Measurements from ENCODE around the gene PRELID1.

DNA sequence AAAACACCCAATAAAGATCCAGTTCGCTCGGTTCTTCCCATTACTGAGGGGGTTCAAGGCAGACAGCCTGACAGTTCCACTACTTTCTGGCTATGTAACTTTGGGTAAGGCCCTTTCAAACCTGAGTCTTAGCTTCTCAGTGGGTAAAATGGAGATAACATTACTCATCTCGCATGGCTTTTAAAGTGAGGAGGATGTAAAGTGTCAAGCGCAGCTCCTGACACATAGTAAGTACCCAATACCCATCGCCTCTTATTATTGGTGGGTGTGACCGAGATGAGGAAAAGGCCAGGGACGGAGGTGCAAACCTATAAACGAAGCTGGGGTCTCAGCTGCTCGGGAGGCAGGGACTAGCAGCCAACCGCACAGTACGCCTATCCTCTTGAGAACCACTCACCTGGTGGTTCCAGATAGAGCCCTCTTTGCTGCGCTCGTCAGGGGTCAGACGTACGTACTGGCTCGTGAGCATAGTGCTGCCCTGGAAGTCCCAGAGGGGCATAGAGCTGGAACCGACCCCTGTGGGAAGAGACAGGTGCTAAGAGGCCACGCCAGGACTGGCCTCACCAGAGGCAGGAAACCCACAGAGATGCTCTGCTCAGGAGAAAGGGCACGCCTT lies 47.3 kb downstream of the PRELID1 start:
- TF ChIP-seq, protein P1, sequence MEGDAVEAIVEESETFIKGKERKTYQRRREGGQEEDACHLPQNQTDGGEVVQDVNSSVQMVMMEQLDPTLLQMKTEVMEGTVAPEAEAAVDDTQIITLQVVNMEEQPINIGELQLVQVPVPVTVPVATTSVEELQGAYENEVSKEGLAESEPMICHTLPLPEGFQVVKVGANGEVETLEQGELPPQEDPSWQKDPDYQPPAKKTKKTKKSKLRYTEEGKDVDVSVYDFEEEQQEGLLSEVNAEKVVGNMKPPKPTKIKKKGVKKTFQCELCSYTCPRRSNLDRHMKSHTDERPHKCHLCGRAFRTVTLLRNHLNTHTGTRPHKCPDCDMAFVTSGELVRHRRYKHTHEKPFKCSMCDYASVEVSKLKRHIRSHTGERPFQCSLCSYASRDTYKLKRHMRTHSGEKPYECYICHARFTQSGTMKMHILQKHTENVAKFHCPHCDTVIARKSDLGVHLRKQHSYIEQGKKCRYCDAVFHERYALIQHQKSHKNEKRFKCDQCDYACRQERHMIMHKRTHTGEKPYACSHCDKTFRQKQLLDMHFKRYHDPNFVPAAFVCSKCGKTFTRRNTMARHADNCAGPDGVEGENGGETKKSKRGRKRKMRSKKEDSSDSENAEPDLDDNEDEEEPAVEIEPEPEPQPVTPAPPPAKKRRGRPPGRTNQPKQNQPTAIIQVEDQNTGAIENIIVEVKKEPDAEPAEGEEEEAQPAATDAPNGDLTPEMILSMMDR (IDR thresholded peaks at IDR 0.05 in 8 of 11, conservative IDR thresholded peaks at IDR 0.05 in 3 of 11): no peak
- no peak for TF ChIP-seq POLR2A (IDR thresholded peaks at IDR 0.05)
